ENCODE results near the gene AURKA. TPM values are rescaled to one million over a fixed set of nuclear protein-coding genes. Genes with fewer than 3 reads are reported as not detected.

Gene AURKA
- total and polyA plus RNA-seq, 12 donors = 1.1 to 56.6 (median 3.1) TPM

GRCh38 chr20:56323656-56324055, 68.4 kb downstream of the AURKA start:
- no peak overlapping the region for H3K4me3 ChIP-seq
- TF ChIP-seq POLR2A (IDR thresholded peaks at IDR 0.05) = no peak
- no peak for TF ChIP-seq CTCF (IDR thresholded peaks at IDR 0.05)
- H3K27ac ChIP-seq = no peak overlapping the region
- H3K36me3 ChIP-seq (replicated peaks in 1 of 2) = no peaks in the 10 kb centered on the region
- intact Hi-C loops (cut with DNase I) = no loop called here
- H3K4me1 ChIP-seq (replicated peaks in 1 of 2) = no peaks in the 10 kb centered on the region
- no peak for DNase-seq
- WGBS, 4 donors = 59 to 77% (median 69%) methylated on average over 3 to 6 of the region's 6 CpGs
- no peaks in the 10 kb centered on the region for H3K9me3 ChIP-seq (replicated peaks in 1 of 3)
- H3K27me3 ChIP-seq = no peaks in the 10 kb centered on the region

- TF ChIP-seq CTCF (IDR thresholded peaks at IDR 0.05) = no peak
- no peak for TF ChIP-seq POLR2A (IDR thresholded peaks at IDR 0.05)
- no peaks in the 10 kb centered on the region for H3K36me3 ChIP-seq (replicated peaks in 1 of 2)
- no peaks in the 10 kb centered on the region for H3K27me3 ChIP-seq
- H3K9me3 ChIP-seq (replicated peaks in 1 of 3) = no peaks in the 10 kb centered on the region
- no peaks in the 10 kb centered on the region for H3K4me1 ChIP-seq (replicated peaks in 1 of 2)
- DNase-seq = no peak
- 21 to 35% (median 30%) methylated on average over 2 of the region's 2 CpGs for WGBS, 4 donors
- H3K27ac ChIP-seq = no peak overlapping the region
- H3K4me3 ChIP-seq = no peak overlapping the region
- intact Hi-C loops (cut with DNase I) = no loop called here
Observed at GRCh38 chr20:56323206-56323605, 68.8 kb downstream of the AURKA start.

GRCh38 chr20:56322681-56323080, 69.3 kb downstream of the AURKA start:
- DNase-seq = no peak
- TF ChIP-seq CTCF (IDR thresholded peaks at IDR 0.05) (no peak), POLR2A (IDR thresholded peaks at IDR 0.05) (no peak)
- no peaks in the 10 kb centered on the region for H3K9me3 ChIP-seq (replicated peaks in 1 of 3)
- no peaks in the 10 kb centered on the region for H3K36me3 ChIP-seq (replicated peaks in 1 of 2)
- H3K4me3 ChIP-seq = no peak overlapping the region
- no peaks in the 10 kb centered on the region for H3K4me1 ChIP-seq (replicated peaks in 1 of 2)
- no peaks in the 10 kb centered on the region for H3K27me3 ChIP-seq
- WGBS, 4 donors = 29 to 39% (median 32%) methylated on average over 4 of the region's 4 CpGs
- no peak overlapping the region for H3K27ac ChIP-seq
- intact Hi-C loops (cut with DNase I) = no loop called here

Other genes with a start within 250 kb of the AURKA start
- gene MC3R, start 143.5 kb downstream of the AURKA start, total RNA-seq = not detected
- gene MC3R, start 143.5 kb downstream of the AURKA start, polyA plus RNA-seq = not detected
- 100 to 1,000 TPM in 8 of 9 donors, 10 to 100 TPM in 1; 90.0 to 207 (median 133) TPM for gene FAM210B, start 33.2 kb downstream of the AURKA start, total RNA-seq
- 100 to 1,000 TPM in 1 of 3 donors, 10 to 100 TPM in 2; 74.9 to 207 (median 75.5) TPM for gene FAM210B, start 33.2 kb downstream of the AURKA start, polyA plus RNA-seq
- 10 to 100 TPM; 28.7 to 53.1 (median 33.5) TPM for gene CSTF1, start 430 bp upstream of the AURKA start, total RNA-seq
- 10 to 100 TPM in 1 of 3 donors, 1 to 10 TPM in 2; 5.1 to 48.3 (median 8.2) TPM for gene CSTF1, start 430 bp upstream of the AURKA start, polyA plus RNA-seq
- gene CASS4, start 20.0 kb upstream of the AURKA start, total RNA-seq = 1 to 10 TPM in 7 of 9 donors, under 1 TPM in 2; 0.78 to 4.7 (median 1.4) TPM
- gene CASS4, start 20.0 kb upstream of the AURKA start, polyA plus RNA-seq = under 1 TPM; 0.37 to 0.97 (median 0.73) TPM
- gene RTF2, start 76.4 kb upstream of the AURKA start, total RNA-seq = 100 to 1,000 TPM in 3 of 9 donors, 10 to 100 TPM in 6; 68.9 to 115 (median 95.7) TPM
- gene RTF2, start 76.4 kb upstream of the AURKA start, polyA plus RNA-seq = 100 to 1,000 TPM in 1 of 3 donors, 10 to 100 TPM in 2; 48.8 to 156 (median 75.9) TPM
- gene FAM209A, start 132.5 kb upstream of the AURKA start, total RNA-seq = under 1 TPM in 2 of 9 donors, not detected in 7; 0.22 to 0.28 TPM
- gene FAM209A, start 132.5 kb upstream of the AURKA start, polyA plus RNA-seq = 1 to 10 TPM in 1 of 3 donors, under 1 TPM in 1, not detected in 1; 0.40 to 1.3 TPM
- under 1 TPM in 2 of 9 donors, not detected in 7; 0.17 to 0.43 TPM for gene FAM209B, start 141.0 kb upstream of the AURKA start, total RNA-seq
- gene FAM209B, start 141.0 kb upstream of the AURKA start, polyA plus RNA-seq = under 1 TPM in 2 of 3 donors, not detected in 1; 0.54 to 0.80 TPM
- 1 to 10 TPM in 2 of 9 donors, under 1 TPM in 6, not detected in 1; 0.24 to 1.2 (median 0.63) TPM for gene TFAP2C, start 237.1 kb upstream of the AURKA start, total RNA-seq
- under 1 TPM; 0.16 to 0.27 (median 0.24) TPM for gene TFAP2C, start 237.1 kb upstream of the AURKA start, polyA plus RNA-seq

All from adrenal gland (tissue), 12 donors.